Astrocyte (in vitro differentiated cells and primary cell): ENCODE results near the gene GRIP1. TPM values are rescaled to one million over a fixed set of nuclear protein-coding genes. Genes with fewer than 3 reads are reported as not detected.

ENCODE experiments used
- DNase-seq: peaks from one replicate; pipeline ENCODE4 v3.0.0-alpha.2; 2010; ENCODE audit warnings: low read depth
- FAIRE-seq: peaks from 2 replicates; lab custom pipeline; 2011; peaks lifted over from hg19 to GRCh38; lab: Jason Lieb, UNC
- H2AFZ ChIP-seq: 2 replicates; pipeline ENCODE4 v1.6.0; 2012; ENCODE audit warnings: low read depth, low read length, inconsistent platforms
- H3K27ac ChIP-seq: 2 replicates; pipeline ENCODE4 v1.5.1; 2011; ENCODE audit warnings: low read depth, low read length, inconsistent platforms
- H3K27me3 ChIP-seq: 2 replicates; pipeline ENCODE4 v1.6.0; 2011; ENCODE audit warnings: low read length, inconsistent platforms; ENCODE audit not compliant: insufficient read depth
- H3K36me3 ChIP-seq: 2 replicates; pipeline ENCODE4 v1.5.1; 2011; ENCODE audit warnings: low read length, inconsistent platforms; ENCODE audit not compliant: insufficient read depth
- H3K4me1 ChIP-seq: 2 replicates; pipeline ENCODE4 v1.5.1; 2011; ENCODE audit warnings: low read length, inconsistent platforms; ENCODE audit not compliant: insufficient read depth
- H3K4me2 ChIP-seq: 2 replicates; pipeline ENCODE4 v1.6.0; 2012; ENCODE audit warnings: low read length, inconsistent platforms
- H3K4me3 ChIP-seq: 2 replicates; pipeline ENCODE4 v1.5.1; 2011; ENCODE audit warnings: low read depth, mild to moderate bottlenecking, low read length, inconsistent platforms; ENCODE audit not compliant: insufficient read depth
- H3K79me2 ChIP-seq: 2 replicates; pipeline ENCODE4 v1.6.0; 2012; ENCODE audit warnings: mild to moderate bottlenecking, low read length, inconsistent platforms; ENCODE audit not compliant: insufficient read depth
- H3K9ac ChIP-seq: 2 replicates; pipeline ENCODE4 v1.6.0; 2012; ENCODE audit warnings: mild to moderate bottlenecking, low read length, inconsistent platforms
- H3K9me3 ChIP-seq: 2 replicates; pipeline ENCODE4 v1.5.1; 2012; ENCODE audit warnings: low read depth, mild to moderate bottlenecking, low read length, inconsistent platforms; ENCODE audit not compliant: insufficient read depth
- H4K20me1 ChIP-seq: 2 replicates; pipeline ENCODE4 v1.6.0; 2012; ENCODE audit warnings: low read length, inconsistent platforms; ENCODE audit not compliant: insufficient read depth
- H3K27ac Mint-ChIP-seq: one replicate; pipeline ENCODE4 v1.8.0; 2021; ENCODE audit warnings: mild to moderate bottlenecking, mixed read lengths; ENCODE audit not compliant: unreplicated experiment
- H3K27me3 Mint-ChIP-seq: one replicate; pipeline ENCODE4 v1.8.0; 2021; ENCODE audit warnings: low read depth, mixed read lengths; ENCODE audit not compliant: unreplicated experiment
- H3K36me3 Mint-ChIP-seq: one replicate; pipeline ENCODE4 v1.8.0; 2021; ENCODE audit warnings: low read depth, mixed read lengths; ENCODE audit not compliant: unreplicated experiment
- H3K4me1 Mint-ChIP-seq: one replicate; pipeline ENCODE4 v1.8.0; 2021; ENCODE audit warnings: low read depth, mixed read lengths; ENCODE audit not compliant: unreplicated experiment
- H3K4me3 Mint-ChIP-seq: one replicate; pipeline ENCODE4 v1.8.0; 2021; ENCODE audit warnings: mild to moderate bottlenecking, moderate library complexity, mixed read lengths; ENCODE audit not compliant: unreplicated experiment
- H3K9me3 Mint-ChIP-seq: one replicate; pipeline ENCODE4 v1.8.0; 2021; ENCODE audit warnings: mild to moderate bottlenecking, mixed read lengths; ENCODE audit not compliant: unreplicated experiment
- EZH2 ChIP-seq: IDR thresholded peaks from 2 replicates; pipeline ENCODE4 v1.6.1; 2012; ENCODE audit warnings: mild to moderate bottlenecking, low read length, inconsistent platforms; ENCODE audit not compliant: insufficient read depth
- total RNA-seq: library from RNA; stranded (reverse); gene quantifications from 2 replicates; pipeline ENCODE4 v1.2.1, GENCODE V29; 2021
- TF ChIP-seq, protein P1 (sequence below): IDR thresholded peaks from 2 replicates; pipeline ENCODE4 v1.5.1; 2011; ENCODE audit warnings: low read depth, mild to moderate bottlenecking, inconsistent platforms, low read length, moderate library complexity; ENCODE audit not compliant: insufficient read depth

Gene GRIP1
- total RNA-seq, 1 donor from 2014 or later: 16.7 TPM

DNA sequence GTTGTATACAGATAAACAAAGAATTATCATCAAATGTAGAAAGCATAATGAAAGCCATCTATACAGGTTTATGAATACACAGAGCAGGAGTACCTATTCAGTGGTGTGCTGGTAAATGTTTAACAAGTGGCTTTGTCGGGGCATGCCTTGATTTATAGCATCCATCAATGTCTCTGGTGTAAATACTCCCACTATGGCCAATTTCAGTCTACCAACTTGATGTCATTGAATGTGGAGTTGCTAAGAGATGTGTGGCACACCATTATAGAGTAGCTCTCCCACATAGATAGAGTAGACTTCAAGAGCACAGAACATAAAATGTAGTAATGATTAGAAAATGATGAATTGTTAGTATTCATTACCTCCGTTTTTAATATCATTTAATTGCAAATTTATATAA lies 9.3 kb downstream of the GRIP1 start:
- no peaks in the 10 kb centered on the region for H4K20me1 ChIP-seq
- peaks cover 4% of the 10 kb centered on the region for H3K4me1 ChIP-seq
- no peak overlapping the region for H3K4me3 ChIP-seq
- H3K27ac ChIP-seq: no peak overlapping the region
- H2AFZ ChIP-seq: no peak overlapping the region
- Mint-ChIP-seq H3K27me3 (no peaks in the 10 kb centered on the region), H3K4me3 (no peak overlapping the region), H3K4me1 (peaks cover 15% of the 10 kb centered on the region), H3K27ac (no peak overlapping the region), H3K36me3 (no peaks in the 10 kb centered on the region), H3K9me3 (no peaks in the 10 kb centered on the region)
- H3K9ac ChIP-seq: no peak overlapping the region
- H3K79me2 ChIP-seq: no peaks in the 10 kb centered on the region
- H3K27me3 ChIP-seq: no peaks in the 10 kb centered on the region
- H3K4me2 ChIP-seq: no peak overlapping the region
- FAIRE-seq: no peak
- no peaks in the 10 kb centered on the region for H3K36me3 ChIP-seq
- H3K9me3 ChIP-seq: no peaks in the 10 kb centered on the region
- DNase-seq: no peak
- TF ChIP-seq, protein P1, sequence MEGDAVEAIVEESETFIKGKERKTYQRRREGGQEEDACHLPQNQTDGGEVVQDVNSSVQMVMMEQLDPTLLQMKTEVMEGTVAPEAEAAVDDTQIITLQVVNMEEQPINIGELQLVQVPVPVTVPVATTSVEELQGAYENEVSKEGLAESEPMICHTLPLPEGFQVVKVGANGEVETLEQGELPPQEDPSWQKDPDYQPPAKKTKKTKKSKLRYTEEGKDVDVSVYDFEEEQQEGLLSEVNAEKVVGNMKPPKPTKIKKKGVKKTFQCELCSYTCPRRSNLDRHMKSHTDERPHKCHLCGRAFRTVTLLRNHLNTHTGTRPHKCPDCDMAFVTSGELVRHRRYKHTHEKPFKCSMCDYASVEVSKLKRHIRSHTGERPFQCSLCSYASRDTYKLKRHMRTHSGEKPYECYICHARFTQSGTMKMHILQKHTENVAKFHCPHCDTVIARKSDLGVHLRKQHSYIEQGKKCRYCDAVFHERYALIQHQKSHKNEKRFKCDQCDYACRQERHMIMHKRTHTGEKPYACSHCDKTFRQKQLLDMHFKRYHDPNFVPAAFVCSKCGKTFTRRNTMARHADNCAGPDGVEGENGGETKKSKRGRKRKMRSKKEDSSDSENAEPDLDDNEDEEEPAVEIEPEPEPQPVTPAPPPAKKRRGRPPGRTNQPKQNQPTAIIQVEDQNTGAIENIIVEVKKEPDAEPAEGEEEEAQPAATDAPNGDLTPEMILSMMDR: no peak
- TF ChIP-seq EZH2: no peak

DNA sequence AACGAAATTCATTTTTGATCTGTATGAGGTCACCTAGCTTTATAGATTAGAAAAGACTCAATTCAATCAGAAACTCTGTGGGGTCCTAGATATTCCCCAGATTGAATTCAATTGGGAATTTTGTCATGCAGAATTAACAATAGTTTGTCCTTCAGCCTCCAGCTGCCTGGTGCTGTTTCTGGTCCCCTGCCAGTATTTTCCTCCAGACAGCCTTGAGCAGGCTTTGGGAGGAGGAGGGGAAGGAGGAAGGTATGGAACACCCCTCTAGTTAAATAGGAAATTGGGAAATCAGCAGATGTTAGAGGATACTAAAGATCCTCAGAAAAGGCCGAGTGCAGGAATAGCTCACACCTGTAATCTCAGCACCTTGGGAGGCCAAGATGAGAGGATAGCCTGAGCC lies 10.6 kb downstream of the GRIP1 start:
- Histone ChIP-seq H3K4me1 (peaks cover 4% of the 10 kb centered on the region), H3K27ac (no peak overlapping the region), H4K20me1 (no peaks in the 10 kb centered on the region), H3K9ac (no peak overlapping the region), H3K4me2 (no peak overlapping the region), H3K4me3 (no peak overlapping the region), H3K36me3 (no peaks in the 10 kb centered on the region), H3K79me2 (no peaks in the 10 kb centered on the region), H2AFZ (no peak overlapping the region), H3K27me3 (no peaks in the 10 kb centered on the region), H3K9me3 (no peaks in the 10 kb centered on the region)
- TF ChIP-seq EZH2: no peak
- TF ChIP-seq, protein P1: no peak
- FAIRE-seq (no peak), DNase-seq (no peak)
- Mint-ChIP-seq H3K27me3 (no peaks in the 10 kb centered on the region), H3K27ac (no peak overlapping the region), H3K9me3 (no peaks in the 10 kb centered on the region), H3K4me1 (peaks cover 10% of the 10 kb centered on the region), H3K36me3 (no peaks in the 10 kb centered on the region), H3K4me3 (no peak overlapping the region)

DNA sequence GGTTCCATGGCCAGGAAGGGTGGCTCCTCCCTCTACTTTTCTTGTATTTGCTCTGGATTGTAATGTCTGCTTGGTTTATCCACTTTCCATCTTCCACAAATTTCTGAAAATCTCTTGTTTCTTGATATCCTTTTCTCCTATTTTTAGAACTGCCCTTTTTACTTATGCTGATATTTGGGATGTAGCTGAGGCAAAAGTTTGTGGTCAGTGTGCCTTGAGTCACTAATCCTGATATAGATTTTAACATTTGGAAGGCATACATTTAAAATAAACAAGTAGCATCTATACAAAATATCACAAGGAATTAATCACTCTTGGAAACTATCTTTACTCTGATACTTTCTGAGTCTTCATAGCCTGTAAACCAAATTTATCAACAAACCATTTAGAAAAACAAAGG lies 11.0 kb downstream of the GRIP1 start:
- Histone ChIP-seq H3K27me3 (no peaks in the 10 kb centered on the region), H3K79me2 (no peaks in the 10 kb centered on the region), H3K4me1 (peaks cover 5% of the 10 kb centered on the region), H3K9ac (no peak overlapping the region), H3K36me3 (no peaks in the 10 kb centered on the region), H3K4me3 (no peak overlapping the region), H3K27ac (no peak overlapping the region), H4K20me1 (no peaks in the 10 kb centered on the region), H3K4me2 (no peak overlapping the region), H2AFZ (no peak overlapping the region), H3K9me3 (no peaks in the 10 kb centered on the region)
- Mint-ChIP-seq H3K36me3 (no peaks in the 10 kb centered on the region), H3K4me1 (peaks cover 10% of the 10 kb centered on the region), H3K4me3 (no peak overlapping the region), H3K27me3 (no peaks in the 10 kb centered on the region), H3K27ac (no peak overlapping the region), H3K9me3 (no peaks in the 10 kb centered on the region)
- FAIRE-seq (no peak), DNase-seq (no peak)
- no peak for TF ChIP-seq EZH2
- TF ChIP-seq, protein P1: no peak
